HG02852 (cell line): ENCODE measurements around the gene FAM241A.
"Not testable (repeated sequence)": the region's sequence is repeated elsewhere in the genome, so short reads cannot be mapped to it uniquely, and the experiment has no call there.

Experiments
- ATAC-seq: cut with Tn5 transposase; IDR thresholded peaks from one replicate; pipeline ENCODE4 v1.9.1; 2021; ENCODE audit warnings: mild to moderate bottlenecking, moderate library complexity; ENCODE audit not compliant: unreplicated experiment

The FAM241A gene

GRCh38 chr4:112172180-112172579 lies 26.9 kb downstream of the FAM241A start:
- peak; percentile 82 for ATAC-seq

GRCh38 chr4:112173593-112174558 lies 28.6 kb downstream of the FAM241A start:
- ATAC-seq, result no peak

- no peak for ATAC-seq
These were observed 30.6 kb downstream of the FAM241A start for GRCh38 chr4:112175840-112176239.

GRCh38 chr4:112176596-112176995 lies 31.3 kb downstream of the FAM241A start:
- ATAC-seq, result no peak

- not testable (repeated sequence) for ATAC-seq
These were observed 33.5 kb downstream of the FAM241A start for GRCh38 chr4:112178741-112179140.

- ATAC-seq, result no peak
These were observed 36.2 kb downstream of the FAM241A start for GRCh38 chr4:112181358-112182000.

GRCh38 chr4:112182604-112183003 lies 37.4 kb downstream of the FAM241A start:
- ATAC-seq, result no peak

GRCh38 chr4:112183252-112183651 lies 38.0 kb downstream of the FAM241A start:
- ATAC-seq, result no peak

- ATAC-seq, result peak; percentile 45
These were observed 39.2 kb downstream of the FAM241A start for GRCh38 chr4:112184438-112184837.

- peak; percentile 75 for ATAC-seq
These were observed 40.1 kb downstream of the FAM241A start for GRCh38 chr4:112185334-112185733.

- ATAC-seq, result no peak
These were observed 40.8 kb downstream of the FAM241A start for GRCh38 chr4:112185740-112186670.

GRCh38 chr4:112189754-112190153 lies 44.5 kb downstream of the FAM241A start:
- ATAC-seq, result no peak

GRCh38 chr4:112190684-112191083 lies 45.4 kb downstream of the FAM241A start:
- no peak for ATAC-seq

GRCh38 chr4:112196461-112196860 lies 51.2 kb downstream of the FAM241A start:
- ATAC-seq, result no peak

- ATAC-seq, result peak; percentile 9
These were observed 53.8 kb downstream of the FAM241A start for GRCh38 chr4:112199041-112199440.

- peak; percentile 42 for ATAC-seq
These were observed 56.8 kb downstream of the FAM241A start for GRCh38 chr4:112201915-112202505.

- ATAC-seq, result no peak
These were observed 58.3 kb downstream of the FAM241A start for GRCh38 chr4:112203593-112203992.

GRCh38 chr4:112206431-112206830 lies 61.2 kb downstream of the FAM241A start:
- ATAC-seq, result no peak

GRCh38 chr4:112208137-112209095 lies 63.2 kb downstream of the FAM241A start:
- not testable (repeated sequence) for ATAC-seq
